Skin epidermis (tissue), 12 donors: ENCODE results near the gene TKT.
"Not testable (repeated sequence)": the region's sequence is repeated elsewhere in the genome, so short reads cannot be mapped to it uniquely, and the experiment has no call there.

Experiments used
- H3K27ac ChIP-seq, 21 experiments: fragments of 200-600 bp; sonication (generic) in 11 of 21; one replicate each; pipeline ENCODE4 v1.5.0; 2020; ENCODE audit warnings: mild to moderate bottlenecking in 3 of 21, inconsistent platforms in 2 of 21, moderate library complexity in 2 of 21
- H3K4me3 ChIP-seq, 7 experiments: fragments of 200-600 bp; sonication (generic) in 2 of 7; one replicate each; pipeline ENCODE4 v1.5.0; 2020; ENCODE audit warnings: inconsistent platforms in 2 of 7, mild to moderate bottlenecking in 2 of 7, moderate library complexity in 1 of 7

The TKT gene

GRCh38 chr3:53261712-53262111, 5.9 kb upstream of the TKT start:
- Histone ChIP-seq H3K4me3 (no peak overlapping the region), H3K27ac (no peak overlapping the region)

GRCh38 chr3:53260286-53260785, 4.5 kb upstream of the TKT start:
- no peak overlapping the region for H3K4me3 ChIP-seq
- no peak overlapping the region for H3K27ac ChIP-seq

GRCh38 chr3:53259427-53260259, 3.8 kb upstream of the TKT start:
- H3K4me3 ChIP-seq: no peak overlapping the region
- no peak overlapping the region for H3K27ac ChIP-seq

- Histone ChIP-seq H3K27ac (no peak overlapping the region), H3K4me3 (no peak overlapping the region)
These were observed 3.0 kb upstream of the TKT start for GRCh38 chr3:53258600-53259426.

- H3K4me3 ChIP-seq: no peak overlapping the region
- H3K27ac ChIP-seq: no peak overlapping the region
These were observed 1.6 kb upstream of the TKT start for GRCh38 chr3:53257465-53257864.

GRCh38 chr3:53256704-53257055, 858 bp upstream of the TKT start:
- Histone ChIP-seq H3K4me3 (no peak overlapping the region), H3K27ac (no peak overlapping the region)

GRCh38 chr3:53255423-53255774, 423 bp downstream of the TKT start:
- peak overlapping the region; percentile 59 to 91 (median 82) for H3K27ac ChIP-seq
- peak overlapping the region; percentile 51 to 96 (median 73) for H3K4me3 ChIP-seq

- H3K27ac ChIP-seq: peak overlapping the region; percentile 59 to 91 (median 82)
These were observed 1.1 kb downstream of the TKT start for GRCh38 chr3:53254509-53255422.

GRCh38 chr3:53253707-53254508, 1.9 kb downstream of the TKT start:
- H3K27ac ChIP-seq: peak overlapping the region in 11 of 21 experiments; percentile 18 to 91 (median 83)

More at GRCh38 chr3:53254509-53255422, 1.1 kb downstream of the TKT start:
- peak overlapping the region; percentile 51 to 96 (median 73) for H3K4me3 ChIP-seq

GRCh38 chr3:53252947-53253322, 2.9 kb downstream of the TKT start:
- peak overlapping the region in 1 of 21 experiments; percentile 17 for H3K27ac ChIP-seq
- not testable (repeated sequence) for H3K4me3 ChIP-seq

More at GRCh38 chr3:53253707-53254508, 1.9 kb downstream of the TKT start:
- peak overlapping the region; percentile 51 to 96 (median 73) for H3K4me3 ChIP-seq

GRCh38 chr3:53252096-53252946, 3.5 kb downstream of the TKT start:
- H3K4me3 ChIP-seq: no peak overlapping the region
- H3K27ac ChIP-seq: peak overlapping the region in 6 of 21 experiments; percentile 19 to 39 (median 26)

- Histone ChIP-seq H3K27ac (peak overlapping the region in 6 of 21 experiments; percentile 4 to 66 (median 24)), H3K4me3 (no peak overlapping the region)
These were observed 4.8 kb downstream of the TKT start for GRCh38 chr3:53250881-53251605.

- H3K4me3 ChIP-seq: no peak overlapping the region
- peak overlapping the region in 8 of 21 experiments; percentile 7 to 66 (median 29) for H3K27ac ChIP-seq
These were observed 5.4 kb downstream of the TKT start for GRCh38 chr3:53250453-53250852.

- Histone ChIP-seq H3K4me3 (no peak overlapping the region), H3K27ac (peak overlapping the region in 1 of 21 experiments; percentile 30)
These were observed 7.7 kb downstream of the TKT start for GRCh38 chr3:53248161-53248560.

GRCh38 chr3:53247619-53248018, 8.2 kb downstream of the TKT start:
- H3K27ac ChIP-seq: peak overlapping the region in 1 of 21 experiments; percentile 5
- H3K4me3 ChIP-seq: no peak overlapping the region

- Histone ChIP-seq H3K4me3 (no peak overlapping the region), H3K27ac (no peak overlapping the region)
These were observed 11.6 kb downstream of the TKT start for GRCh38 chr3:53244271-53244670.

GRCh38 chr3:53243785-53244184, 12.0 kb downstream of the TKT start:
- Histone ChIP-seq H3K4me3 (no peak overlapping the region), H3K27ac (peak overlapping the region in 1 of 21 experiments; percentile 38)
